ENCODE data around the gene RNF126. TPM values are rescaled to one million over a fixed set of nuclear protein-coding genes. Genes with fewer than 3 reads are reported as not detected.
A peak's percentile ranks its signal among the peaks of the same experiment; 100 is the strongest.

Gene RNF126
- polyA plus RNA-seq, 1 donor from 2014 or later: 33.7 TPM

DNA sequence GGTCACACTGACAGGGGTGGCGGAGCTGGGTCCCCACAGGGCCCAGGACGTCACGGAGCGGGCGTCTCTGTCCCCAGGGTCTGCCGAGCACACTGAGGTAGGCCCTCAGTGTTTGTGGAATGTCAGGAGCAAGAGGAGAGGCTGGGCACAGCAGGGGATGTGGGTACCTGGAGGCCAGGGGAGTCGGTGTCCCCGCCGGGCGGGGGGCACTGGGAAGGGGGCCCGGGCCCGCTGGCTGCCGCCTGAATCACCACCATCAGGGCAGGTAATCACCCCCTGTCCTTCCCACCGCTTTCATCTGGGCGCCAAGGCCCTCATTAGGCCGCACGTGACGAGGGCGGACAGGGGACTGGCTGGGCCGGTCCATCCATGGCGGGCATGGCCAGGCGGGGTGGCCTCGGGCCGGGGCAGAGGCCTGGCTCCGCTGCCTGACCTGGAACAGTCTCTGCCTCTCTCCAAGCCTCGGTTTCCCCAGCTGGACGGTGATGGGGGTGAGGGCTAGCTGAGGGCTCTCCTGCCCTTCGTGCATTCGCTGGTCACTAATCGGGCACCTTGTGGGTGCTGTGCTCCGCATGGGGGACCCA is 22.3 kb downstream of the RNF126 start:
- H3K36me3 ChIP-seq (ENCODE audit: insufficient read depth, low read length): no peaks in the 10 kb centered on the region
- no peaks in the 10 kb centered on the region for H3K9me2 ChIP-seq (ENCODE audit: insufficient read depth, low read length)
- H2AFZ ChIP-seq (ENCODE audit: low read depth, low read length): no peak overlapping the region
- no peaks in the 10 kb centered on the region for H3K27me3 ChIP-seq (ENCODE audit: insufficient read depth, low read depth, low read length)
- H3K27ac ChIP-seq (ENCODE audit: low read length): no peak overlapping the region
- no peaks in the 10 kb centered on the region for H3F3A ChIP-seq (ENCODE audit: insufficient read depth, low read length, poor library complexity, severe bottlenecking)
- no peak overlapping the region for H3K4me3 ChIP-seq (ENCODE audit: low read length)
- TF ChIP-seq POLR2AphosphoS5 (IDR thresholded peaks at IDR 0.05) (no peak), SMC3 (conservative IDR thresholded peaks at IDR 0.05; ENCODE audit: poor library complexity) (no peak), RAD21 (conservative IDR thresholded peaks at IDR 0.05) (no peak), EZH2 (IDR thresholded peaks at IDR 0.05; ENCODE audit: borderline replicate concordance, insufficient read depth, low read length, poor library complexity, severe bottlenecking) (no peak), EP300 (conservative IDR thresholded peaks at IDR 0.05; ENCODE audit: poor library complexity, severe bottlenecking) (no peak), MXI1 (conservative IDR thresholded peaks at IDR 0.05; ENCODE audit: poor library complexity, severe bottlenecking) (no peak), TAF1 (IDR thresholded peaks at IDR 0.05; ENCODE audit: low read depth) (no peak)
- TF ChIP-seq, protein P1, sequence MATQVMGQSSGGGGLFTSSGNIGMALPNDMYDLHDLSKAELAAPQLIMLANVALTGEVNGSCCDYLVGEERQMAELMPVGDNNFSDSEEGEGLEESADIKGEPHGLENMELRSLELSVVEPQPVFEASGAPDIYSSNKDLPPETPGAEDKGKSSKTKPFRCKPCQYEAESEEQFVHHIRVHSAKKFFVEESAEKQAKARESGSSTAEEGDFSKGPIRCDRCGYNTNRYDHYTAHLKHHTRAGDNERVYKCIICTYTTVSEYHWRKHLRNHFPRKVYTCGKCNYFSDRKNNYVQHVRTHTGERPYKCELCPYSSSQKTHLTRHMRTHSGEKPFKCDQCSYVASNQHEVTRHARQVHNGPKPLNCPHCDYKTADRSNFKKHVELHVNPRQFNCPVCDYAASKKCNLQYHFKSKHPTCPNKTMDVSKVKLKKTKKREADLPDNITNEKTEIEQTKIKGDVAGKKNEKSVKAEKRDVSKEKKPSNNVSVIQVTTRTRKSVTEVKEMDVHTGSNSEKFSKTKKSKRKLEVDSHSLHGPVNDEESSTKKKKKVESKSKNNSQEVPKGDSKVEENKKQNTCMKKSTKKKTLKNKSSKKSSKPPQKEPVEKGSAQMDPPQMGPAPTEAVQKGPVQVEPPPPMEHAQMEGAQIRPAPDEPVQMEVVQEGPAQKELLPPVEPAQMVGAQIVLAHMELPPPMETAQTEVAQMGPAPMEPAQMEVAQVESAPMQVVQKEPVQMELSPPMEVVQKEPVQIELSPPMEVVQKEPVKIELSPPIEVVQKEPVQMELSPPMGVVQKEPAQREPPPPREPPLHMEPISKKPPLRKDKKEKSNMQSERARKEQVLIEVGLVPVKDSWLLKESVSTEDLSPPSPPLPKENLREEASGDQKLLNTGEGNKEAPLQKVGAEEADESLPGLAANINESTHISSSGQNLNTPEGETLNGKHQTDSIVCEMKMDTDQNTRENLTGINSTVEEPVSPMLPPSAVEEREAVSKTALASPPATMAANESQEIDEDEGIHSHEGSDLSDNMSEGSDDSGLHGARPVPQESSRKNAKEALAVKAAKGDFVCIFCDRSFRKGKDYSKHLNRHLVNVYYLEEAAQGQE (IDR thresholded peaks at IDR 0.05; ENCODE audit: borderline replicate concordance): no peak
- TF ChIP-seq, protein P2, sequence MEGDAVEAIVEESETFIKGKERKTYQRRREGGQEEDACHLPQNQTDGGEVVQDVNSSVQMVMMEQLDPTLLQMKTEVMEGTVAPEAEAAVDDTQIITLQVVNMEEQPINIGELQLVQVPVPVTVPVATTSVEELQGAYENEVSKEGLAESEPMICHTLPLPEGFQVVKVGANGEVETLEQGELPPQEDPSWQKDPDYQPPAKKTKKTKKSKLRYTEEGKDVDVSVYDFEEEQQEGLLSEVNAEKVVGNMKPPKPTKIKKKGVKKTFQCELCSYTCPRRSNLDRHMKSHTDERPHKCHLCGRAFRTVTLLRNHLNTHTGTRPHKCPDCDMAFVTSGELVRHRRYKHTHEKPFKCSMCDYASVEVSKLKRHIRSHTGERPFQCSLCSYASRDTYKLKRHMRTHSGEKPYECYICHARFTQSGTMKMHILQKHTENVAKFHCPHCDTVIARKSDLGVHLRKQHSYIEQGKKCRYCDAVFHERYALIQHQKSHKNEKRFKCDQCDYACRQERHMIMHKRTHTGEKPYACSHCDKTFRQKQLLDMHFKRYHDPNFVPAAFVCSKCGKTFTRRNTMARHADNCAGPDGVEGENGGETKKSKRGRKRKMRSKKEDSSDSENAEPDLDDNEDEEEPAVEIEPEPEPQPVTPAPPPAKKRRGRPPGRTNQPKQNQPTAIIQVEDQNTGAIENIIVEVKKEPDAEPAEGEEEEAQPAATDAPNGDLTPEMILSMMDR (IDR thresholded peaks at IDR 0.05; ENCODE audit: poor library complexity, severe bottlenecking): no peak
- H3K9me3 ChIP-seq (ENCODE audit: low read length): no peaks in the 10 kb centered on the region
- H3K79me2 ChIP-seq (replicated peaks; ENCODE audit: insufficient read depth, low read length): no peaks in the 10 kb centered on the region
- H3K9ac ChIP-seq (ENCODE audit: low read length): no peak overlapping the region
- no peak overlapping the region for H3K4me2 ChIP-seq (ENCODE audit: low read length)
- H4K20me1 ChIP-seq (ENCODE audit: insufficient read depth): no peaks in the 10 kb centered on the region

DNA sequence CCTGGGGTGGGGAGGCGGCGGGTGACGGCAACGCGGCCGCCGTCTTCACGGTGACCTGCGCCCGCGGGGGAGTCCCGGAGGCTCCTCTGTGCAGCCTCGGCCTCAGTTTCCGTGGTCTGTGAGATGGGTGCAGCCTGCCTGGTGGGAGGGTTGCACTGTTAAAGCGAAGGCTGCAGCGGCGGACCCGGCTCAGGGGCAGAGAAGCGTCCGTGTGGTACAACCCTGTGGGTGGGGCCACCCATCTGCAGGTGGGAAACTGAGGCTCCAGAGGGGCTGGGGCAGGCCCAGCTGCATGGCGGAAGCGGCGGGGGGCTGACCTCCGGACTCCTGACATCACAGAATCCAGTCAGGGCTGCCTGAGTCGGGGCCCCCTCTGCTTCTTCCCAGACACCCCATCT is 22.9 kb downstream of the RNF126 start:
- H3K9me2 ChIP-seq (ENCODE audit: insufficient read depth, low read length): no peaks in the 10 kb centered on the region
- H4K20me1 ChIP-seq (ENCODE audit: insufficient read depth): no peaks in the 10 kb centered on the region
- TF ChIP-seq RAD21 (conservative IDR thresholded peaks at IDR 0.05) (no peak), MXI1 (conservative IDR thresholded peaks at IDR 0.05; ENCODE audit: poor library complexity, severe bottlenecking) (no peak), EZH2 (IDR thresholded peaks at IDR 0.05; ENCODE audit: borderline replicate concordance, insufficient read depth, low read length, poor library complexity, severe bottlenecking) (no peak), EP300 (conservative IDR thresholded peaks at IDR 0.05; ENCODE audit: poor library complexity, severe bottlenecking) (no peak), POLR2AphosphoS5 (IDR thresholded peaks at IDR 0.05) (no peak), SMC3 (conservative IDR thresholded peaks at IDR 0.05; ENCODE audit: poor library complexity) (no peak), TAF1 (IDR thresholded peaks at IDR 0.05; ENCODE audit: low read depth) (no peak)
- TF ChIP-seq, protein P1 (IDR thresholded peaks at IDR 0.05; ENCODE audit: borderline replicate concordance): no peak
- TF ChIP-seq, protein P2 (IDR thresholded peaks at IDR 0.05; ENCODE audit: poor library complexity, severe bottlenecking): no peak
- H3K4me3 ChIP-seq (ENCODE audit: low read length): peak overlapping the region; percentile 39
- H3K9me3 ChIP-seq (ENCODE audit: low read length): no peaks in the 10 kb centered on the region
- no peaks in the 10 kb centered on the region for H3K79me2 ChIP-seq (replicated peaks; ENCODE audit: insufficient read depth, low read length)
- H3K27ac ChIP-seq (ENCODE audit: low read length): no peak overlapping the region
- H3K9ac ChIP-seq (ENCODE audit: low read length): no peak overlapping the region
- H2AFZ ChIP-seq (ENCODE audit: low read depth, low read length): no peak overlapping the region
- no peaks in the 10 kb centered on the region for H3K36me3 ChIP-seq (ENCODE audit: insufficient read depth, low read length)
- H3K4me2 ChIP-seq (ENCODE audit: low read length): no peak overlapping the region
- no peaks in the 10 kb centered on the region for H3F3A ChIP-seq (ENCODE audit: insufficient read depth, low read length, poor library complexity, severe bottlenecking)
- H3K27me3 ChIP-seq (ENCODE audit: insufficient read depth, low read depth, low read length): no peaks in the 10 kb centered on the region

All from neural cell (in vitro differentiated cells).